Measurements from ENCODE around the gene PYGM. TPM values are rescaled to one million over a fixed set of nuclear protein-coding genes. Genes with fewer than 3 reads are reported as not detected.

The PYGM gene
- total and polyA plus RNA-seq, 2 of the 8 experiments (the other 6 are each of a cell fraction or from before 2014, with no cell fraction given), result 9.6 to 10.0 TPM

- TF ChIP-seq CHD7 (IDR thresholded peaks at IDR 0.05; ENCODE audit: insufficient replicate concordance, low read length) (no peak), CBX5 (IDR thresholded peaks at IDR 0.05; ENCODE audit: low read depth, low read length) (no peak), KDM1A (IDR thresholded peaks at IDR 0.05; ENCODE audit: borderline replicate concordance, low read length) (no peak), JUN (IDR thresholded peaks at IDR 0.05; ENCODE audit: low read depth, low read length) (no peak), POLR2A (IDR thresholded peaks at IDR 0.05; ENCODE audit: control extremely low read depth in 1 of 2, low read depth in 2 of 2, low read length in 2 of 2) (0 out of 3 replicates have a peak, but pooled peaks of 1 of the 2 experiments have one; percentile 14), ZNF274 (IDR thresholded peaks at IDR 0.05; ENCODE audit: borderline replicate concordance, extremely low read depth, low read length) (no peak), NANOG (IDR thresholded peaks at IDR 0.05; ENCODE audit: insufficient read depth, low read depth, low read length, poor library complexity, severe bottlenecking) (peak; percentile 26), CEBPB (IDR thresholded peaks at IDR 0.05; ENCODE audit: low read depth, low read length) (peak; percentile 71; the same call in 1 of the 2 replicates)
Observed at GRCh38 chr11:64742889-64743590, 16.7 kb downstream of the PYGM start (continued).
